ENCODE results near the gene NOL4L.
A peak's percentile ranks its signal among the peaks of the same experiment; 100 is the strongest.

The NOL4L gene, protein sequence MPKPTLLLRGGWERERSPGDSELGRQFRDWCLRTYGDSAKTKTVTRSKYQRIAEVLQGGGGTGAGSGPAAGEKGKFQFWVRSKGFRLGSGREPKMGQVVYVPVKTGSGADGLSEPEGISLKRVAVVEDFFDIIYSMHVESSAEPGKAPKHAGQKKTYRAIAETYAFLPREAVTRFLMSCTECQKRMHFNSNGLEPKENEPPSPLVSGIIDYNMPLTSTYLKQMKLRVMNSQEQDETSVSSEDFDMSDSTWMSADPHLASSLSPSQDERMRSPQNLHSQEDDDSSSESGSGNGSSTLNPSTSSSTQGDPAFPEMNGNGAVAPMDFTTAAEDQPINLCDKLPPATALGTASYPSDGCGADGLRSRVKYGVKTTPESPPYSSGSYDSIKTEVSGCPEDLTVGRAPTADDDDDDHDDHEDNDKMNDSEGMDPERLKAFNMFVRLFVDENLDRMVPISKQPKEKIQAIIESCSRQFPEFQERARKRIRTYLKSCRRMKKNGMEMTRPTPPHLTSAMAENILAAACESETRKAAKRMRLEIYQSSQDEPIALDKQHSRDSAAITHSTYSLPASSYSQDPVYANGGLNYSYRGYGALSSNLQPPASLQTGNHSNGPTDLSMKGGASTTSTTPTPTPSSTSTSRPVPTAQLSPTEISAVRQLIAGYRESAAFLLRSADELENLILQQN

DNA sequence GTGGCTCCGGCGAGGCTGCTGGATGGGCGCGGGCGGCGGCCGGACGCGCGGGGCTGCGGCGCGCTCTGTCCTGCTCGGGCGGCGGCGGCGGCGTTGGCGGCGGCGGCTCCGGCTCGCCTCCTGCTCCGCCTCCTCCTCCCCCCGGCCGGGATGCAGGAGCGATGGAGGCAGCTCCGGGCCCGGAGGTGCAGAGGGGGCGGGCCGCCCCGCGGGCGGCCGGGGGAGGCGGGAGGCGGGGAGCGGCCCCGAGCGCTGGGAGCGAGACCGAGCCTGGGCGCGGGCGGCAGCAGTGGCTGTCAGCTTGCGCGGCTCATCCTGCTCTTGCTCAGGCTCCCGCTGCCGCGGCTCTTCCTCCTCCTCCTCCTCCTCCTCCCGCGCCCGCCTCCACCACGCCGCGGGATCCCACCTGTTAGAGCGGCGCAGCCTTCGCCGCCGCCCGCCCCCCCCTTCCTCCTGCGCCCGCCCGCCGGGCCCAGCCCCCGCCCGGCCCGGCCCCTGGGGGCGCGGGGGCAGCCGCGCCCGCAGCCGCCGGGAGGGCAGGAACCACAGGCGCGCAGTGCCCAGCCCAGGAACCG lies at the start of gene NOL4L:
NOL4L (minus strand) TSS at position 323 of the 575 bp plus-strand sequence. CDS start 443 bp downstream, outside the sequence.
- DNase-seq (ENCODE audit: low spot score): peak; percentile 42

DNA sequence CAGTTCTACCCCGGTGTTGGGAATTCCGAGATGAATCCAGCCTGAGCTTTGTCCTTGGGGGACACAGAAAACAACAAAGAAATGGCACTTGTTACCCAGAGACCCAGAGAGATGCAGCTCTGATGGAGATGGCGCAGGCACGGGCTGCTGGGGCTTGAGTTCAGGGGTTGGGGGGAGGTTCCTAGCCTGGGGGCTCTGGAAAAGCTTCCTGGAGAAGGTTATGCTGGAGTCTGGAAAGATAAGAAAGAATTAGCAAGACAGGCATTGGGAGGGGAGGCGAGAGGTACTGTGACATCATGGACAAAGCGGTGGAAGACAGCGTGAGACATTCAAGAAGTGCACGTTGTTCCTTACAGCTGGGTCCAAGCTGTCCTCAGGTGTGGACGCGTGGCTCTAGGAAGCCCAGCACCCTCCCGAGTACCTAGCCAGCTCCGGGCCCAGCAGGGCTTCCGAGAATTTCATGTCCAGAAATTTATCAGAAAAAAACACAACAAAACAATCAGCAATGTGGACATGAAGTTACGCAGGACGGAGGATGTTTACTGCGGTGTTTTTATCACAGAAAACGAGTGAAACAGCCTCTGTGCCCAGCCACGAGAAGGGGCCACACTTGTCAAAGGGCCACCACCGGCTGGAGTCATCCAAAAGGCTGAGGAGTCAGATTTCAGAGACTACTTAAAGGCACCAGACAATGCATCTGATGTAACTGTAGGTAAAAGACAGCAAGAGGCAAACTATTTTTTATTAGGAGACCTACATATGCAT lies 49.1 kb upstream of the NOL4L start:
- DNase-seq (ENCODE audit: low spot score): no peak

DNA sequence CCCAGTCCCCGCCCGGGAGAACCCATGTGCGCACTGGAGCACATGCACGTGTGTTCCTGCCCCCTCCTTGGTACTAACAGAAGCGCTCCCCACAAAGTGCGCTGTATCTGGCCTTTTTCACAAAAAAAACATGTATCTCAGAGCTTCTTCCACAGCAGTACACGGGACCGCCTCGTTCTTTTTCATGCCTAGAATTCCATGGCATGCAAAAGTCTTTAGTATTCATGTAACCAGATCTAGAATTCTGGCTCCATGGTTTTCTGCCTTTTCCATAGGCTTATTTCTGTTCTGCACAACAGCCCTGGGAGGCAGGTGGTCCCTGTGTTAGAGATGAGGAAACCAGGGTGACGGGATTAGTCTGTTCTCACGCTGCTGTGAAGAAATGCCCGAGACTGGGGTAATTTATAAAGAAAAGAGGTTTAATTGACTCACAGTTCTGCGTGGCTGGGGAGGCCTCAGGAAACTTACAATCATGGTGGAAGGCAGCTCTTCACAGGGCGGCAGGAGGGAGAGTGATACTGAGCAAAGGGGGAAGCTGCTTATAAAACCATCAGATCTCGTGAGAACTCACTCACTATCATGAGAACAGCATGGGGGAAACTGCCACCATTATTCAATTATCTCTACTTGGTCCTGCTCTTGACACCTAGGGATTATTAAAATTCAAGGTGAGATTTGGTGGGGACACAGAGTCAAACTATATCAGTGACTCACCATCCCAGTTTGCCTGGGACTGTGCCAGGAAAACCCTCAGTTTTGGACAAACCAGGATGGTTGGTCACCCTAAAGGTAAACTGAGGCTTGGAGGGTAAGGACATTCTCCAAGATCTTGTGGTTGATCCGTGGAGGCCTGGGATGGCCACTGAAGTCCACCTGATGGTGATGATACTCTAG lies 47.6 kb upstream of the NOL4L start:
- DNase-seq (ENCODE audit: low spot score): no peak

DNA sequence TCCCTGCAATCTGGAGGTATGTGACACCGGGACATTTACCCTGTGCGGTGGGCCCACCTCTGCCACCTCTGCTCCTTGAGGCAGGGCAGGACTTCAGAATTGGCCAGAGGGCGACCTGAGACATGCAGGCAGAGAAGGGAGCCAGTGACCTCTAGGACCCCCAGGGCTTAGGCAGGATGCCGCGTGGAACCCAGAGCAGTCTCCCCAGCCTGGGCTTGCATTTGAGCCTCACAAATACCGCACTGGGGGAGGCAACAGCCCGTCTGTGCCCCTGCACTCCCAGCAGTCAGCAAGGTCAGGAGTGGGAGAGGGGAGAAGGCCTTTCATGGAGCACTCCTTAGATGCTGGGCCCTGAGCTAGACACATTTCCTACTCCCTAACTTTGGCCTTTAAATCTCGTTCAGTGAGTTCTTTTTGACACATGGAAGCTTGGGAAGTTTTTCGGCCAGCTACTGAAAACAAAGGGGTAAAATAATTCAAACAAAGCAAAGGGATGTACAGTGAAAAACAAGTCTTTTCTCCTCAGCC lies 46.9 kb upstream of the NOL4L start:
- DNase-seq (ENCODE audit: low spot score): no peak

DNA sequence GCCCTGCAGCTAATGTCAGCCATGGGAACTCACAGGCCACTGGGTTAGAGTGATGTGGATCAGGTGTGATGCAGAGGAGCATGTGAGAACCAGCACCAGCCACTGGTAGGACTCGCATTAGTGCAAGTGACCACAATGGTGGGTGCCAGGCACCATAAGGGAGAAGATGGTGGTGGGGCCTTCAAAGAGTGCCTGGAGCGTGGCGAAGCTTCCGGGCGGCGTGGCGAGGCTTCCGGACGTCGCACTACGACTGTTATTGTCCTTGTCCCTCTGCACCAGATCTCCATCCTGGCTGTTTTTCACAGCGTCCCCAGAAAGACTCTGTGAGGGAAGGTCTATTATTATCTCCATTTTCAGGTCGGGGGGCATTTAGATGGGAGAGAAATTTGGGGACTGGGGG lies 44.7 kb upstream of the NOL4L start:
- no peak for DNase-seq (ENCODE audit: low spot score)

DNA sequence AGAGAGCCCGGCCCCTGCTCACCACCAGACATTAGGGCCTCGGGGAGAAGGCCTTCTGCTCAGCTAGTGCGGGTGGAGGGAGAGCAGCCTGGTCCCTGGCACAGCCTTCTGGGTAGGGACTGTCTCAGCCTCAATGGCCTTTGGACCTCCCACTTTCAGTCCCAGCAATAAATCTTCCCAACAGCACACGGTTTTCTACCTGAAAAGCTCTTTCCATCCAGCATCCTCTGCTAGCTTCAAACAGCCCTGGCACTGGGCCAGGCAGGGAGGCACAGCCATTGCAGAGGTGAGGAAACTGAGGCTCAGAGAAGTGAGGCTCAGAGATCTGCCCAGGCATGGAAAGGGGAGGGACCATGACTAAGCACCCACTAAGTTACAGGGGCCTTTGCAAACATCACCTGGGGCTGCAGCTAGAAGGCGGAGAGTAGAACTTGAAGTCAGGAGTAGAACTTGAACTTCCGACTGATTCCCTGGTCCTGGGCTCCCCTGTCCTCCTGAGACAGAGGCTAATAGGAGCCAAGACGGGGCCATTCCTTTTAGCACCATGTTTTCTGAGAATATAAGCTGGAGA lies 43.9 kb upstream of the NOL4L start:
- no peak for DNase-seq (ENCODE audit: low spot score)

DNA sequence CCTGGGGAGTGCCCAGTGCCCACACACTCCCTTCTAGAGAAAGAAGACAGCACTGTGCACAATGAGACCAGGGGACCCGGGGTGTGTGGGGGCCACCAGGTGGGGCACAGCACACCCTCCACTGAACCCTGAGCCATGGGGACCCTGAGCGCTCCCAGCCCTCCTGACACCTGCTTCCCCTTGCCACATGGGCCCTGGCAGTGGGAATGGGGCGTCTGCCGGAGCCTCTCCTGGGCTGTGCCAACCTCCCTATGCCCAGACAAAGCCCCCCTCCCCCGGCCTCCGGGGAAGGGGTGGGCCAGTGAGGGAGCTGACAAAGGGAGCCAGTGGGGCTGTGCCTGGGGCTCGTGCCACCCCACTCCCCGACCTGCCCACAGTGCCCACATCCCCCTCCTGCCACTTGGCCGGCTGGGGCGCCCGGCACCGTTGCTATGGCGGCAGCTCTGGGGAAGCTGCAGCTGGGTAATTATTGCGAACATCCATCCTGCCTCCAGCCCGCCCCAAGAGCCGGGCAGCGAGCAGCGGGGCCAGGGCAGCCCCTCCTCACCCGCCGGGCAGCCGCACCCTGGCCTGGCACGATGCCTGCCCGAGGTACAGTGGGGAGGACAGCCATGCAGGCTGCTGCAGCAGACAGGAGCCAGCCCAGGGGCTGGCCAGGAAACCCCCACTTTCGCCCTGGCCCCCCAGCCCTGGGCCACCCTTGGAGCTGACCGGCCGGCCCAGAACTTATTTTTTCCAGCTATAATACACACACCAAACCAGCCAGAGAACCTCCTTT lies 41.9 kb upstream of the NOL4L start:
- no peak for DNase-seq (ENCODE audit: low spot score)

DNA sequence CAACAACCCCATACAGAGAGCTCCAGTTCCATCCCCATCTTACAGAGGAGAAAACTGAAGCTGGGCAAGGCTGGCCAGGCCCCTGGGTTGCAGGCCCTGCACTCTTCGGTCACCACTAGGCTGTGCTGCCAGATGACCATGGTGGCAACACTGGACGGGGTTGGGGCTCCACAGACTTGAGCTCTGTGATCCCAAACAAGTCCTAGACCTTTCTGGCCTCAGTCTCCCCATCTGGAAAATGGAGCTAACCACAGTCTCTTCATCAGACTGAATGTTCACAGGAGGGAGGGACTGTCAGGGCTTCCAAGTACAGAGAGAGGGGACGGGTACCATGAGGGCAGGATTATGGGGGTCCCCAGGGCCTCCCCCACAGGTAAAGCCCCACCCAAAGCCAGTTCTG lies 41.3 kb upstream of the NOL4L start:
- no peak for DNase-seq (ENCODE audit: low spot score)

DNA sequence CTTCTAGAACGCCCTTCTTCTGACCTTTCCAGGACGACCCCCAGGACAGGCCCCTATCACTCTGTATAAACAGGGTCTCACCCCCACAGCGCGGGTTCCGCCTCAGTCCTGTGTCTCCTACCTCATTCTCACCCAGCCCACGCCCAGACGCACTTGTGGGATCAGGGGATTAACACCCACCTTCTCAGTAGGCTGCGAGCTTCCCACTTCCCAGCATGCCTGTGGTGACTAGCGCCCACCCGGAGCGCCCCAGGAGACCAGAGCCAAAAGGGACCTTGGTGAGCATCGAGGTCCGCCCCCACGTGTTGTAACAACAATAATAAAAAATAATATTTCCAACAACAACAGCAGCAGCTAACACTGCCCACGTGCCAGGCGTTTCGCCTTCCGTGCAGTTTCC lies 40.9 kb upstream of the NOL4L start:
- no peak for DNase-seq (ENCODE audit: low spot score)

DNA sequence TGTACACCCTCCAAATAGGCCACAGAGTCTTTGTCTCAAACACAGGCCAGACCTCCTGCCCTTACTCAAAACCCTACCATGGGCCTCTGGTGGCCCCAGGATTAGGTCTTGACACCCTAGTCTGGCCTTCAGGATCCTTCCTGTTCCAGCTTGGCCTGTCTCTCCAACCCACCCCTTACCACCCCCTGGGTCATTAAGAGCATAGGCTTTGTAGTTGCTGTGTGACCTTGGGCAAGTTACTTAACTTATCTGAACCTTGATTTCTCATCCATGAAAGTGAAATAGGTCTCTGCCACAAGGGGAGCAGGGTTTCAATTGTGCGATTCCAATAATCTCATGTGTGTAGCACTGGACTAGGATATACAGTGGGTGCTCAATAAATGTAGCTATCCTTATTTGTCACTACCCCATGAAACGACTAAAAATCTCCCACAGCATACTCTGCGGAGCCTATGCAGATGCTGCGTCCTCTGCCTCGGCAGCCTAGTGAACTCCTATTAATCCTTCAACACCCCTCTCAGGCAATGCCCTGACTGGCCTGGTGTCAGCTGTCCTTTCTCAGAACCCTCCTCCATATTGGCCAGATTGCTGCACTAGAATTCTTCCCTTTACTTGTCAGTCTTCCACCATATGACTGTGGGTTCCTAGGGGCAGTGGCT lies 39.7 kb upstream of the NOL4L start:
- DNase-seq (ENCODE audit: low spot score): no peak

DNA sequence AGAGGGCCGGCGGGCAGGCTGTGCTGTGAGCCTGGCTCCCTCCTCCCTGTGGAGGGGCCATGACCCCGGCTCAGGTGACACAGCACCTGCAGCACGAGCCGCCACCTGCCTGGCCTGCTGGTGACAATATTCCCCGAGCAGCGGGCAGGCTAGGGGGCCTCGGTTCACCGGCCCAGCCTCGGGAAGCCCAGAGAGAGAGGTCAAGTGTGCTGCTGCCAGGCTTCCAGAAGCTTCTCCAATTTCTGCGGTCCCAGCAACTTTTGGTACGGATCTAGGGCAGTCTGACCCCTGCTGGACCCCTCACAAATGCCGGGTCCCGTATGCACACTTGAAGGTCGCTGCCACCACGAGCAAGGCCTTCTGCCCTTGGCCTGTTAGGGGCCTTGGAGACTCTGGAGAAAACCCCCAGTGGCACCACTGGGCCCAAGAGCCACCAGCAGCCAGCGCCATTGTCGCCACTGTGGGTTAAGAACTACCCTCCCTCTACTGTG lies 38.6 kb upstream of the NOL4L start:
- DNase-seq (ENCODE audit: low spot score): no peak

DNA sequence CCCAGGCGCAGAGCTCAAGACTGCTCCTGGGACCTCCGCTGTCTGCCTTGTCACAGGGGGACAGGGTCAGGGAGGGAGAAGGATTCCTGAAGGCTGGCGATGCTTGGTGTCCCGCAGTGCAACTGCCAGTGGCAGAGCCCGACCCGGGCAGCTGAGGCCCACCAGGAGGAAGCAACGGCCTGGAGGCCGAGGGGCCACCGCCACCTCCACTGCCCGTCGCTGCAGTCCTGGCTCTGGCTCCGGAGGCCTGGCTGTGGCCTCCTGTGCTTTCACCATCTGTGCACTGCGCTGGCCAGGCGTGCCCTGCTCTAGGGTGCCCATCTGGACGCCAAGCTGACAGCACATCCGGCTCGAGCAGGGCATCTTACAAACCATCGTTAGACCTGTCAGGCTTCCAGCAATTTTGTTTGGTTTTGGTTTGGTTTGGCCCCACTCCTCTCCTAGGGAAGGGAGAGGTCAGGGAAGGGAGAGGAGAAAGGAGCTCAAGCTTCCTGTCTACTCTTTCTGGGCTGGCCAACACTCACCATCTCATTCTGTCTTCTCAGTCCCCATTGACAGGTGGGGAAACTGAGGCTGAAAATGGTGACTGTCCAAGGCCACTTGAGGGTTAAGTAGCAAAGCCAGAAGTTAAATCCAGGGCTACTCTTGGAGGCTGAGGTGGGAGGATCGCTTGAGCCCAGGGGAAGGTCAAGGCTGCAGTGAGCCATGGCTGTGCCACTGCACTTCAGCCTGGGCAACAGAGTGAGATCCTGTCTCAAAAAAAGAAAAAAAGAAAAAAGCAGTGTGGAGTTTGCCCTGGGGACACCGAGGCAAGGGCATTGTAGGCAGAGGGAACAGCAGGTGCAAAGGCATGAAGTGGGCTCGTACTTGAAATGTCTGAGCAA lies 37.7 kb upstream of the NOL4L start:
- no peak for DNase-seq (ENCODE audit: low spot score)

DNA sequence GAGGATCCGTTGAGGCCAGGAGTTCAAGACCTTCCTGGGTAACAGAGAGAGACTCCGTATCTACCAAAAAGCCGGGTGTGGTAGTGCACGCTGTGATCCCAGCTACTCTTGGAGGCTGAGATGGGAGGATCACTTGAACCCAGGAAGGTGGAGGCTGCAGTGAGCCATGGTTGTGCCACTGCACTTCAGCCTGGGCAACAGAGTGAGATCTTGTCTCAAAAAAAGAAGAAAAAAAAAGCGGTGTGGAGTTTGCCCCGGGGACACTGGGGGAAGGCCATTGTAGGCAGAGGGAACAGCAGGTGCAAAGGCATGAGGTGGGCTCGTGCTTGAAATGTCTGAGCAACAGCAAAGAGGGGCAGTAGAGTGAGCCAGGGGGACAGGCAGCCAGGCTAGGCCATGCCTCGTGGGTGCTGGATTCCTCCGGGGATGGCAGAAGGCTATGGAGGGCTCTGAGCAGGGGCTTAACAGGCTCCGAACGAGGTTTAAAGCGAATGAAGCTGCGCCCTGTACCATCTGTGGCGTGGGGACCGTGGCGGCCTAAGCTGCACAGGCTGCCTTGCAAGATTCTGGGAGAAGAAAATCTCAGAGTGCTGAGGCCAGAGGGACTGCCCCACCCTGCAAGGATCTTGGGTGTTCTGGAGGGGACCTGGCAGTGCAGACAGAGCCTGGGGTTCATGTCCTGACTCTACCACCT lies 36.9 kb upstream of the NOL4L start:
- DNase-seq (ENCODE audit: low spot score): no peak

DNA sequence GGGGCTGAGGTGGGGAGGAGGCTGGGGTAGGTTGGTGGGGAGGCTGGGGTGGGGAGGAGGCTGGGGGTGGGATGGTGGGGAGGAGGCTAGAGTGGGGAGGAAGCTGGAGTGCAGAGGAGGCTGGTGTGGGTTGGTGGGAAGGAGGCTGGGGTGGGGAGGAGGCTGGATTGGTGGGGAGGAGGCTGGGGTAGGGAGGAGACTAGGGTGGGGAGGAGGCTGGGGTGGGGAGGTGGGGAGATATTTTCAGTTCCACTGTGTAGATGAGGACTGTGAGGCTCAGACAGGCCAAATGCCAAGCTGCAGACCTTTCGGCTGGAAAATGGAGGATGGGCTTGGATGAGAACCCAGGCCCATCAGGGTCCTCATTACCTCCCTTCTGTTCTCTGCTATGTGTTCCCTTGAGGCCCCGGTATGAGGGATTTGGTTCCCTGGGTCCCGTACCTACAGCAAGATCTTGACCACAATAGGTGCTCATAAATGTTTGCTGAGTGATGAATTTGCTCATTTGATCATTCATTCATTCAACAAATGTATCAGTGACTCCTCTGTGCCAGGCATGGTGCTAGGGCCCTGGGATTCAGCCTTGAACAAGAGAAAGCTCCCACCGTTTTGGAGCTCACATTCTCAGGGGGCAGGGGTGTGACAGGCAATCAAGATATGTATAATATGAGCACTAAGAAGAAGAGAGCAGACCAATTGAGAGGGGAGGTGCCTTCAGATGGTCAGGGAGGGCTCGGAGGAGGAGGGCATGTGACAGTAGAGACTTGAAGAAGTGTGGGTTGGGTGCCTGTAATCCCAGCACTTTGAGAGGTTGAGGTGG lies 36.1 kb upstream of the NOL4L start:
- no peak for DNase-seq (ENCODE audit: low spot score)

DNA sequence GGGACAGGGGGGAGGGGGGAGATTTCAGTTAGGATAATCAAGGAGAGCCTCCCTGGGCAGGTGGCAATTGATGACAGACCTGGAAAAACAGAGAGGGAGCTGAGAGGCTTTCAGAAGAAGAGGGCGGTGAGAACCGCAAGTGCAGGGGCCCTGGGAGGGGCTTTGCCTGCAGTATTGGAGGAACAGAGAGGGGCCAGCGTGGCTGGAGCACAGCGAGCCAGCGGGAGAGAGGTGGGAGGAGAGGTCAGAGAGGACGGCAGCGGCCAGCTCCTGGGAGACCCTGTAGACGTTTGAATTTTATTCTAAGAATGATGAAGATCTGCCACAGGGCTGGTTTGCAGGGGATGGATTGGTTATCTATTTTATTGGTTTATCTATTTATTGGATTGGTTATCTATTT lies 34.5 kb upstream of the NOL4L start:
- no peak for DNase-seq (ENCODE audit: low spot score)

DNA sequence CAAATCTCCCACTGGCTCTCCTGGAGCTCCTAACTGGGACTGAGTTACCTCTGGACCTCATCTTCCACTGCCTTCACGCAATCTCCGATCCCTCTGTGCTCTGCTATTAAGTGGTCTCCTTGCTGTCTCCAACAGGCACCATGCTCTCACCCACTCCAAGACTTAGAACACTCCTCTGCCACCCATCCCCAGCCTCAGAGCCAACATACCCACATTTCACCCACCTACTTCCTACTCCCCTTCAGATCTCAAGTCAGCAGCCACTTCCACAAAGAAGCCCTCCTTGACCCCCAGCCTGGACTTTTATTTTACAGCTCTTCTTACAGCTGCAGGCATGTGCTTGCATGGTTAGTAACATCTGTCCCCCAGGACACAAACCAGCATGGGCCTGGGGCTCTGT lies 29.6 kb upstream of the NOL4L start:
- DNase-seq (ENCODE audit: low spot score): no peak

DNA sequence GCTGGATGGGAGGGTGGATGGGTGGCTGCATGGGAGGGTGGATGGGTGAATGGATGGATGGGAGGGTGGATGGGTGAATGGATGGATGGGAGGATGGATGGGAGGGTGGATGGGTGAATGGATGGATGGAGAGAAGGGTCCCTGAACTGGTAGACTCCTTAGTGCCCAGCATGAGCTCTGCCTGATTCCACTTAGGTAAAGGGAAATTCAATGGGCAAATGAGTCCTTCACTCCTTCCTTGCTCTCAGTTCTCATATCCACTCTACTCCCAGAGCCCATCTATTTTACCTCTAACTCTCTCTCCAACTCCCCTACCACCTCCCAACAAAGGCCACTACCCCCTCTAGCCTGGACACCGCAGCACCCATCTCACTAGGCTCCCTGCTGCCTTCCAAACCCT lies 29.2 kb upstream of the NOL4L start:
- no peak for DNase-seq (ENCODE audit: low spot score)
